ENCODE results near the gene CMTM7.

DNA sequence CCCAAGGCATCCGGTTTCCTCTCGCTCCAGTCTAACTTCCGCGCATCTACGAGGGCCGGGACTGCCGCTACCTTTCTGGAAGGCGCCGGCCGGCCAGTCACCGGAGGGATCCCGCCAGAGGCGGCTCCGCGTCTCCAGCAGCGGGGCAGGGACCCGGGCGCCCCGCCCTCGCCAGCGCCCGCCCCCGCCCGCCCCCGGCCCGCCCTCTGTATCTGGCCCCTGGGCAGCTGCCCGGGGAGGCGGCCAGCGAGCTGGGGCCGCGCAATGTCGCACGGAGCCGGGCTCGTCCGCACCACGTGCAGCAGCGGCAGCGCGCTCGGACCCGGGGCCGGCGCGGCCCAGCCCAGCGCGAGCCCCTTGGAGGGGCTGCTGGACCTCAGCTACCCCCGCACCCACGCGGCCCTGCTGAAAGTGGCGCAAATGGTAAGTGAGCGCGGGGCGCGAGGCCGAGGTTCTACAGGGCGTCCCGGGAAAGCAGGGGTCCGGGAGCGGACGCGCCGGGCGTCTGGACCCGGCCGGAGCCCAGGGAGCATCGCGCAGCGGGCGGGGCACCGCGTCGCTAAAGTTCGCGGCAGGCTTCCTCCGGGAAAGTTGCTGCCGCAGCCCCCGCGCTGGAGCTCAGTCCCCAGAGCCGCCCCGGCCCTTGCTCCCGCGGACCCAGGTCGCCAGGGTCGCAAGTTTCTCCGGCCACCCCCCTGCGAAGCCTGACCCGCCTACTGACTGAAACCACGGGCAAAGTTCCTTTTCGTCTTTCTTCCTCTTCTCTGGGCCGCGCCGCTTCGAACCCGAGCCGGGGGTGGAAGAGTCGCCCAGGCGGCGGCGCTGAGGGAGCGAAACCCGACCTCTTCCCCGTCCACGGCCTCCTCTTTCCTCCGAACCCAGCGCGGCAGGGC lies at the start of gene CMTM7:
- TF ChIP-seq, protein P1, sequence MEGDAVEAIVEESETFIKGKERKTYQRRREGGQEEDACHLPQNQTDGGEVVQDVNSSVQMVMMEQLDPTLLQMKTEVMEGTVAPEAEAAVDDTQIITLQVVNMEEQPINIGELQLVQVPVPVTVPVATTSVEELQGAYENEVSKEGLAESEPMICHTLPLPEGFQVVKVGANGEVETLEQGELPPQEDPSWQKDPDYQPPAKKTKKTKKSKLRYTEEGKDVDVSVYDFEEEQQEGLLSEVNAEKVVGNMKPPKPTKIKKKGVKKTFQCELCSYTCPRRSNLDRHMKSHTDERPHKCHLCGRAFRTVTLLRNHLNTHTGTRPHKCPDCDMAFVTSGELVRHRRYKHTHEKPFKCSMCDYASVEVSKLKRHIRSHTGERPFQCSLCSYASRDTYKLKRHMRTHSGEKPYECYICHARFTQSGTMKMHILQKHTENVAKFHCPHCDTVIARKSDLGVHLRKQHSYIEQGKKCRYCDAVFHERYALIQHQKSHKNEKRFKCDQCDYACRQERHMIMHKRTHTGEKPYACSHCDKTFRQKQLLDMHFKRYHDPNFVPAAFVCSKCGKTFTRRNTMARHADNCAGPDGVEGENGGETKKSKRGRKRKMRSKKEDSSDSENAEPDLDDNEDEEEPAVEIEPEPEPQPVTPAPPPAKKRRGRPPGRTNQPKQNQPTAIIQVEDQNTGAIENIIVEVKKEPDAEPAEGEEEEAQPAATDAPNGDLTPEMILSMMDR (IDR thresholded peaks at IDR 0.05): no peak
- TF ChIP-seq POLR2AphosphoS5 (IDR thresholded peaks at IDR 0.05; ENCODE audit: insufficient read depth in 1 of 2, low read depth in 1 of 2) (peak in 1 of 2 donors; percentile 55), POLR2A (IDR thresholded peaks at IDR 0.05) (peak in 1 of 2 donors; percentile 53)
